Fibroblast of villous mesenchyme (primary cell): Measurements from ENCODE around the gene UCN. TPM values are rescaled to one million over a fixed set of nuclear protein-coding genes. Genes with fewer than 3 reads are reported as not detected.
"Not testable (repeated sequence)": the region's sequence is repeated elsewhere in the genome, so short reads cannot be mapped to it uniquely, and the experiment has no call there.

Experiments used
- DNase-seq: peaks from one replicate; pipeline ENCODE4 v3.0.0-alpha.2; 2010; ENCODE audit warnings: low read depth
- H3K4me3 ChIP-seq: 2 replicates; pipeline ENCODE4 v1.5.1; 2011; ENCODE audit warnings: low read depth, mild to moderate bottlenecking, low read length
- total RNA-seq: library from RNA; depleted of rRNA; stranded (reverse); fragments of >200 nt; gene quantifications from 2 replicates; pipeline ENCODE4 v1.2.3, GENCODE V29; 2012
- TF ChIP-seq, protein P1 (sequence below): IDR thresholded peaks from 2 replicates; pipeline ENCODE4 v1.5.1; 2012; ENCODE audit warnings: low read depth, mild to moderate bottlenecking, low read length; ENCODE audit not compliant: insufficient read depth

UCN gene
- total RNA-seq, 1 donor: 0.43 TPM

GRCh38 chr2:27275211-27276150, 32.8 kb downstream of the UCN start, which contains the start of gene DNAJC5G:
Gene DNAJC5G, plus strand, starts transcription at chr2:27275433. Its CDS starts 1,296 bp downstream, at chr2:27276729.
- TF ChIP-seq, protein P1, sequence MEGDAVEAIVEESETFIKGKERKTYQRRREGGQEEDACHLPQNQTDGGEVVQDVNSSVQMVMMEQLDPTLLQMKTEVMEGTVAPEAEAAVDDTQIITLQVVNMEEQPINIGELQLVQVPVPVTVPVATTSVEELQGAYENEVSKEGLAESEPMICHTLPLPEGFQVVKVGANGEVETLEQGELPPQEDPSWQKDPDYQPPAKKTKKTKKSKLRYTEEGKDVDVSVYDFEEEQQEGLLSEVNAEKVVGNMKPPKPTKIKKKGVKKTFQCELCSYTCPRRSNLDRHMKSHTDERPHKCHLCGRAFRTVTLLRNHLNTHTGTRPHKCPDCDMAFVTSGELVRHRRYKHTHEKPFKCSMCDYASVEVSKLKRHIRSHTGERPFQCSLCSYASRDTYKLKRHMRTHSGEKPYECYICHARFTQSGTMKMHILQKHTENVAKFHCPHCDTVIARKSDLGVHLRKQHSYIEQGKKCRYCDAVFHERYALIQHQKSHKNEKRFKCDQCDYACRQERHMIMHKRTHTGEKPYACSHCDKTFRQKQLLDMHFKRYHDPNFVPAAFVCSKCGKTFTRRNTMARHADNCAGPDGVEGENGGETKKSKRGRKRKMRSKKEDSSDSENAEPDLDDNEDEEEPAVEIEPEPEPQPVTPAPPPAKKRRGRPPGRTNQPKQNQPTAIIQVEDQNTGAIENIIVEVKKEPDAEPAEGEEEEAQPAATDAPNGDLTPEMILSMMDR: no peak
- no peak within 1 kb of the TSS for H3K4me3 ChIP-seq
- DNase-seq: no peak

GRCh38 chr2:27272537-27273522, 35.4 kb downstream of the UCN start:
- DNase-seq, H3K4me3 ChIP-seq: not testable (repeated sequence)

GRCh38 chr2:27271631-27272340, 36.5 kb downstream of the UCN start:
- no peak overlapping the region for H3K4me3 ChIP-seq
- DNase-seq: no peak
- TF ChIP-seq, protein P1: no peak

GRCh38 chr2:27270670-27271069, 37.6 kb downstream of the UCN start:
- DNase-seq: no peak
- TF ChIP-seq, protein P1: no peak
- no peak overlapping the region for H3K4me3 ChIP-seq

DNA sequence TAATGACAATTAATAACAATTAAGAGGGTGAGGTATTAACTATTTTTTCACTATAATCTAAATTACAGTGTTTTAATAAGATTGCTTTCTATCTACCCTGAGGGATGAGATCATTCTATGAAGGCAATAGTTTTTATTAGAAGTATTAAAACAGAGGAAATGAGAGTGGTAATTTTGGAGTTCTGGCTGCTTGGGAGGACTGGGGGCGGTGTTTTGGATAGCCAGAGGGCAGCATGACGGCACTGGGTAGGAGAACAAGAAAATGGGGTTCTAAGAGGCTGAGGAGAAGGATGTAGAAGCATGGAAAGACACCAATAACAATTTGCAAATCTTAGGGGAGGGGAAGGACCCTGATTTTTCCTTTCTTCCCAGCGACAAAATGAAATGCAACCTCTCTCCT, 38.1 kb downstream of the UCN start:
- TF ChIP-seq, protein P1: no peak
- H3K4me3 ChIP-seq: no peak overlapping the region

DNA sequence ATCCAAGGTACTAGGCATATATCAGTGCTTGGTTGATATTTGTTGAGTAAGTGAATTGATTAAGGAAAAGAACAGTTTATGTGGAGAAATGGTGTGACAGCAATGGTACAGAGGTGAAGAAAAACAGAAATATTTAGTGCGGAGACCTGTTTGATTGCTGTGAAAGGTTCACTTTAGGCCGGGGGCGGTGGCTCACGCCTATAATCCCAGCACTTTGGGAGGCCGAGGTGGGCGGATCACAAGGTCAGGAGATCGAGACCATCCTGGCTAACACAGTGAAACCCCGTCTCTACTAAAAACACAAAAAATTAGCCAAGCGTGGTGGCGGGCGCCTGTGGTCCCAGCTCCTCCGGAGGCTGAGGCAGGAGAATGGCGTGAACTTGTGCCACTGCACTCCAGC, 39.9 kb downstream of the UCN start:
- not testable (repeated sequence) for H3K4me3 ChIP-seq, DNase-seq

More for the DNA sequence above, 38.1 kb downstream of the UCN start:
- no peak for DNase-seq

DNA sequence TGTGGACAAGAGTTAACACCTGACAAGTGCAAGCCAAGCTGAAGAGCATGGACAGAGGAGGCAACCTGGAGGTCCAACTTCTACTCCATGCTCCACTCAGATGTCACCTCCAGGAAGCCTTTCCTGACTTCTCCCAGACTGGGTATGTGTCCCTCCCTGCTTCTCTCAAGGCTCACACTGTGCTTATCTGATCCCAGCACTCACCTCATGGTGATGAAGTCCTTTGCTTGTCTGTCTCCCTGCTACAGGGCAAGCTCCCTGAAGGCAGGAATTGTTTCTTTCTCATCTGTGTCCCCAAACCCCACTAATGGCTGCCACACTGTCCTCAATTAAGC, 42.7 kb downstream of the UCN start:
- TF ChIP-seq, protein P1: no peak
- H3K4me3 ChIP-seq: no peak overlapping the region
- no peak for DNase-seq
